A549 (cell line): Measurements from ENCODE around the gene GTF2A2. TPM values are rescaled to one million over a fixed set of nuclear protein-coding genes. Genes with fewer than 3 reads are reported as not detected.
A peak's percentile ranks its signal among the peaks of the same experiment; 100 is the strongest.

ENCODE experiments used
- ATAC-seq, 2 experiments: fragments of 200-7000 bp in 1 of 2; fragments of >200 bp in 1 of 2; cut with Nextera tagmentation in 1 of 2; cut with Tn5 transposase in 1 of 2; 3 replicates each; pipeline versions ENCODE4 v1.8.0 to v1.9.1; 2018 to 2020; ENCODE audit warnings: mild to moderate bottlenecking in 1 of 2, moderate library complexity in 1 of 2
- CTCF ChIA-PET: fragments of 300-600 bp; sonication (Branson Sonifier 250); formaldehyde crosslinking; extraction: SDS; loops from one replicate; lab custom pipeline; 2021; ENCODE audit warnings: antibody characterized with exemption, inconsistent platforms; lab: Yijun Ruan, JAX
- POLR2A ChIA-PET: fragments of 350-600 bp; formaldehyde crosslinking; extraction: SDS; loops from one replicate; lab custom pipeline; 2021; ENCODE audit warnings: antibody characterized with exemption, inconsistent platforms; lab: Yijun Ruan, JAX
- DNase-seq, 2 experiments: peaks; one replicate each; pipeline versions ENCODE4 v3.0.0 to v3.0.0-alpha.2; 2011 to 2016; ENCODE audit warnings: low read depth in 1 of 2, low spot score in 1 of 2
- FAIRE-seq: peaks from 2 replicates; lab custom pipeline; 2011; peaks lifted over from hg19 to GRCh38; lab: Jason Lieb, UNC
- H3K27ac ChIP-seq, 2 experiments: fragments of >200 bp; sonication (Bioruptor Twin); formaldehyde crosslinking; 3 replicates each; pipeline ENCODE4 v1.5.1; 2016 to 2017
- H3K4me1 ChIP-seq: fragments of >200 bp; sonication (Bioruptor Twin); formaldehyde crosslinking; 3 replicates; pipeline ENCODE4 v1.6.1; 2016
- H3K4me2 ChIP-seq: fragments of >200 bp; sonication (Bioruptor Twin); formaldehyde crosslinking; 3 replicates; pipeline ENCODE4 v1.6.1; 2016
- H3K4me3 ChIP-seq: fragments of >200 bp; sonication (Bioruptor Twin); formaldehyde crosslinking; 3 replicates; pipeline ENCODE4 v1.5.1; 2016
- H3K9me3 ChIP-seq: fragments of >200 bp; sonication (Bioruptor Twin); formaldehyde crosslinking; 3 replicates; pipeline ENCODE4 v1.6.1; 2016
- BHLHE40 ChIP-seq: IDR thresholded peaks from 2 replicates; pipeline ENCODE4 v1.6.1; 2012; ENCODE audit warnings: low read depth, low read length, inconsistent platforms
- CBX8 ChIP-seq: fragments of 200-600 bp; sonication (generic); IDR thresholded peaks from 2 replicates; pipeline ENCODE4 v1.6.1; 2016
- CHD2 ChIP-seq: fragments of 150-350 bp; IDR thresholded peaks from 2 replicates; pipeline ENCODE4 v1.6.1; 2014; ENCODE audit warnings: low read length; ENCODE audit not compliant: partially characterized antibody
- CHD4 ChIP-seq: fragments of 200-600 bp; sonication (generic); IDR thresholded peaks from 2 replicates; pipeline ENCODE4 v1.6.1; 2016; ENCODE audit warnings: antibody characterized with exemption, mild to moderate bottlenecking, borderline replicate concordance
- EHF ChIP-seq: fragments of 250-450 bp; sonication (Bioruptor Pico); IDR thresholded peaks from 2 replicates; pipeline ENCODE4 v1.5.0; 2020; ENCODE audit warnings: mild to moderate bottlenecking
- EP300 ChIP-seq, 2 experiments: fragments of >200 bp; sonication (Bioruptor Twin); formaldehyde crosslinking; IDR thresholded peaks; 2 replicates in 1 of 2; 3 replicates in 1 of 2; pipeline ENCODE4 v1.6.1; 2016 to 2017
- ESRRA ChIP-seq: fragments of 150-350 bp; IDR thresholded peaks from 2 replicates; pipeline ENCODE4 v1.6.1; 2014; ENCODE audit warnings: mild to moderate bottlenecking, low read length, borderline replicate concordance
- FOSB ChIP-seq: fragments of 250-450 bp; sonication (Bioruptor Pico); IDR thresholded peaks from 2 replicates; pipeline ENCODE4 v1.5.0; 2020; ENCODE audit warnings: mild to moderate bottlenecking, moderate library complexity
- FOXS1 ChIP-seq: fragments of 250-450 bp; sonication (Bioruptor Pico); IDR thresholded peaks from 2 replicates; pipeline ENCODE4 v1.5.0; 2020; ENCODE audit warnings: mild to moderate bottlenecking, moderate library complexity
- HDAC2 ChIP-seq: fragments of 200-600 bp; sonication (generic); IDR thresholded peaks from 2 replicates; pipeline ENCODE4 v1.6.1; 2016
- HOXB13 ChIP-seq: fragments of 250-450 bp; sonication (Bioruptor Pico); IDR thresholded peaks from 2 replicates; pipeline ENCODE4 v1.5.0; 2020; ENCODE audit warnings: low read depth, mild to moderate bottlenecking, moderate library complexity
- KDM1A ChIP-seq: fragments of 200-600 bp; sonication (generic); IDR thresholded peaks from 2 replicates; pipeline ENCODE4 v1.6.1; 2016; ENCODE audit warnings: low read depth, mild to moderate bottlenecking
- KDM5A ChIP-seq: fragments of 200-600 bp; sonication (generic); IDR thresholded peaks from 2 replicates; pipeline ENCODE4 v1.6.1; 2016; ENCODE audit warnings: antibody characterized with exemption, mild to moderate bottlenecking
- MAZ ChIP-seq: fragments of 150-350 bp; IDR thresholded peaks from 2 replicates; pipeline ENCODE4 v1.6.1; 2014; ENCODE audit warnings: antibody characterized with exemption, low read depth, low read length, borderline replicate concordance
- NFE2L2 ChIP-seq: fragments of 150-350 bp; conservative IDR thresholded peaks from 2 replicates; pipeline ENCODE4 v1.6.1; 2014; ENCODE audit warnings: low read length
- POLR2A ChIP-seq: IDR thresholded peaks from 2 replicates; pipeline ENCODE4 v1.6.1; 2012; ENCODE audit warnings: mild to moderate bottlenecking, low read length
- POLR2AphosphoS2 ChIP-seq: conservative IDR thresholded peaks from 2 replicates; pipeline ENCODE4 v1.6.1; 2012; ENCODE audit warnings: low read length, improper control_type of control experiment, inconsistent platforms
- RAD21 ChIP-seq, 2 experiments: fragments of >200 bp in 1 of 2; sonication (Bioruptor Twin) in 1 of 2; formaldehyde crosslinking in 1 of 2; IDR thresholded peaks in 1 of 2; conservative IDR thresholded peaks in 1 of 2; 2 replicates in 1 of 2; 3 replicates in 1 of 2; pipeline ENCODE4 v1.6.1; 2012 to 2018; ENCODE audit warnings: inconsistent platforms in 1 of 2
- RARB ChIP-seq: fragments of 250-450 bp; sonication (Bioruptor Pico); IDR thresholded peaks from 2 replicates; pipeline ENCODE4 v1.8.0; 2021; ENCODE audit warnings: mild to moderate bottlenecking, moderate library complexity
- RFX5 ChIP-seq: fragments of 450-650 bp; IDR thresholded peaks from 2 replicates; pipeline ENCODE4 v1.7.1; 2014; ENCODE audit warnings: antibody characterized with exemption, mild to moderate bottlenecking, moderate library complexity
- SMC3 ChIP-seq: fragments of >200 bp; sonication (Bioruptor Twin); formaldehyde crosslinking; IDR thresholded peaks from 3 replicates; pipeline ENCODE4 v1.6.1; 2018; ENCODE audit warnings: inconsistent platforms
- ZC3H11A ChIP-seq: fragments of 450-650 bp; IDR thresholded peaks from 2 replicates; pipeline ENCODE4 v1.6.1; 2014; ENCODE audit warnings: antibody characterized with exemption, mild to moderate bottlenecking
- ZFP36 ChIP-seq: fragments of 450-650 bp; IDR thresholded peaks from 2 replicates; pipeline ENCODE4 v1.6.1; 2014; ENCODE audit warnings: borderline replicate concordance; ENCODE audit not compliant: partially characterized antibody
- WGBS: methylation state at CpG from one replicate; pipeline ENCODE4 v1.1.6; 2017; ENCODE audit errors: missing lambda C conversion rate; 5-methylcytosine and 5-hydroxymethylcytosine counted together
- polyA plus RNA-seq, 4 experiments: library from polyadenylated mRNA; depleted of rRNA in 3 of 4; stranded (reverse); fragments of >200 nt; fragmentation: RNase III in 1 of 4; extraction: RNeasy Plus Mini Kit Qiagen cat#74134 plus additional on column Dnase treatment in 1 of 4; gene quantifications; 2 replicates in 3 of 4; 3 replicates in 1 of 4; pipeline ENCODE4 v1.2.3, GENCODE V29; 2011 to 2017
- TF ChIP-seq, protein P1 (sequence below): fragments of 450-650 bp; IDR thresholded peaks from 2 replicates; pipeline ENCODE4 v1.6.1; 2014; ENCODE audit warnings: antibody characterized with exemption
- TF ChIP-seq, protein P2 (sequence below): IDR thresholded peaks from 2 replicates; pipeline ENCODE4 v1.6.1; 2012; ENCODE audit warnings: low read depth, borderline replicate concordance

The GTF2A2 gene
- polyA plus RNA-seq, 2 of the 4 experiments (the other 2 are of a cell fraction), result 220 to 282 TPM

DNA sequence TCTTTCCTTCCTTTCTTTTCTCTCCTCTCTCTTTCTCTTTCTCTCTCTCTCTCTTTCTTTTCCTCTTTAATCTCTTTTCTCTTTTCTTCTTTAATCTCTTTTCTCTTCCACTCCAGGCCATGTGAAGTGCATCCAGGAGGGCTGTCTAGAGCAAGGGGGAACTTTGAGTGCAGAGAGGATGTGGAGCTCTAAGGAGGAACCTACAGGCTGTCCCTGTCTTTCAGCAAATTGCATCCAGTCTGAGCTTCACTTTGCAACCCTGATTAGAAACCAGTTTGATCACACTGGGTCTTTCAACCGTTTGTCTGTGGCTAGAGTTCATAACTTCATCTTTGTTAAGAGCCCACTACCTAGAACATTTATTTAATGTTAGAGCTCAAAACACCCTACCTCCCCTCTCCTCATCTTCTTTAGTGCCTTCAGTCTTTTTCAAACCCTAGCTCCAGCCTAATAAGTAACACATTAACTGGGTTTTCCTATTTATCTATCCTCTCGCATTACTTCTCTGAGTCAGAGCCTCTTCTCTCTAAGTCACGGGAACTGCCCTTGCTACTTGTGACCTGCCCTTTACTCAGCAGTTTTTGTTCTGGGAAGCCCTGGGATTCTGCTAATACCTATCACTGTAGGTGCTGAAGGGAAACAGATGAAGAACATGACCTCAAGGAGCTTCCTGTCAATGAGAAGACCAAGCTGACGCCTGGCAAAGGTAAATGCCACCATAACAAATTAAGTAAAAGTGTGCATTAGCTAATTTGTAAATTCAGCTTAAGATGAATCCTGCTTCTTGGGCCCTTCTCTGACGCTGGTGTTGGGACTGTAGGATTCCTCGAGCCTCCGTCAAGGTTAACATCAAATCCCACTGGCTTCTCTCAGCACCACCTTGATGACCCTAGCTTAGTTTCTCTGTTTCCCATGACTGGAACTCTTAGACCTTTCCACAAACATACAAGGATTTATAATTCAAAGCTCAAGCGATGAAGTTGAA, 45.7 kb downstream of the GTF2A2 start, which contains the start of gene GCNT3 (continued):
- TF ChIP-seq MAZ (no peak), NFE2L2 (peak; percentile 75), KDM1A (no peak), EHF (CRISPR knock-in tag) (no peak)

DNA sequence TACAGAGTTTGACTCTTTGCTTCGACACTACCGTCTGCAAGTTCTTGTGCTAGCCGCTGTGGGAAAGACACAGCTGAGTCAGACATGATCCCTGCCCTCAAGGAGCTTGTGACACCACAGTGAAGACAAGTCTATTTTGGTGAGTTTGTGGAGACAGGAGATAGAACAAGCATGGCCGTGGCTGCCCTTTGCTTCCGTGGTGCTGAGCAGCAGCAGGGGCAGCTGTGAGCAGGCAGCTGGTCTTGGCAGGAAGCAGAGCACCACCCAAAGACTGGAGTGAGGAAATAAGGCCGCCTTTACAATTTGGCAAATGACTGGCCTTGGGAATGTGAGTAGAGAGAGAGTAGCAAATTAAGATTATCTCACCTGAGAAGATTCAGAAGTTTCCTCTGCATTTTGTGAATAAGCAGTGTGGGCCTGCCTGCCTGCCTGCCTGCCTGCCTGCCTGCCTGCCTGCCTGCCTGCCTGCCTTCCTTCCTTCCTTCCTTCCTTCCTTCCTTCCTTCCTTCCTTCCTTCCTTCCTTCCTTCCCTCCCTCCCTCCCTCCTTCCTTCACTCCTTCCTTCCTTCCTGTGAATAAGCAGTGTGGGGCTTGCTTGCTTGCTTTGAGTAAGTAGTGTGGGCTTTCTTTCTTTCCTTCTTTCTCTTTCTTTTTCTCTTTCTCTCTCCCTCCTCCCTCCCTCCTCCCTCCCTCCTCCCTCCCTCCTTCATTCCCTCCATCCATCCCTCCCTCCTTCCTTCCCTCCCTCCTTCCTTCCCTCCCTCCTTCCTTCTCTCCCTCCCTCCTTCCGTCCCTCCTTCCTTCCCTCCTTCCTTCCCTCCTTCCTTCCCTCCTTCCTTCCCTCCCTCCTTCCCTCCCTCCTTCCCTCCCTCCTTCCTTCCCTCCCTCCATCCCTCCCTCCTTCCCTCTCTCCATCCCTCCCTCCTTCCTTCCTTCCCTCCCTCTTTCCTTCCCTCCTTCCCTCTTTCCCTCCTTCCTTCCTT, 47.3 kb downstream of the GTF2A2 start:
- WGBS, result 95% methylated on average over 6 of the region's 7 CpGs
- no peak for ATAC-seq

DNA sequence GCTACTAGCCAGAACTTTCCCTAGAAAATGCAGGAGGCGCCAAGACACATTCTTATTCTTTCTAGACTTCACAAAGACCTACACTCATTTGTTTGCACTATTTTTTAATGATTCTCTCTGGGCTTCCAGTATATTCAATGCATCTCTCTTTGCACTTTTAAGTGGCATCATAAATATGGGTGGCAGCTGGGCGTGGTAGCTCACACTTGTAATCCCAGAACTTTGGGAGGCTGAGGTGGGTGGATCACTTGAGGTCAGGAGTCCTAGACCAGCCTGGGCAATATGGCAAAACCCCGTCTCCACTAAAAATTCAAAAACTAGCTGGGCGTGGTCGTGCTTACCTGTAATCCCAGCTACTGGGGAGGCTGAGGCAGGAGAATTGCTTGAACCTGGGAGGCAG, 51.3 kb downstream of the GTF2A2 start:
- 90% methylated on average over 5 of the region's 5 CpGs for WGBS
- POLR2A ChIA-PET, result no interaction called here
- CTCF ChIA-PET, result interaction anchor here (0.6 to 4.6 kb wide), 7 partner anchors 11 to 1352 kb away, joined by 3 to 28 read pairs (median 5); no protein-coding TSS in a partner anchor

More for the DNA sequence above, 47.3 kb downstream of the GTF2A2 start:
- Histone ChIP-seq H3K9me3 (peaks cover 8% of the 10 kb centered on the region; the same call in 1 of the 3 replicates), H3K4me1 (peaks cover 24% of the 10 kb centered on the region), H3K27ac (peak overlapping the region; percentile 34 to 72; a peak in 4 of 6 replicates), H3K4me3 (no peak overlapping the region), H3K4me2 (no peak overlapping the region)
- TF ChIP-seq RARB (CRISPR knock-in tag) (no peak), KDM5A (no peak), BHLHE40 (no peak), HDAC2 (no peak), ZFP36 (peak; percentile 98), CBX8 (no peak)
- TF ChIP-seq, protein P1, sequence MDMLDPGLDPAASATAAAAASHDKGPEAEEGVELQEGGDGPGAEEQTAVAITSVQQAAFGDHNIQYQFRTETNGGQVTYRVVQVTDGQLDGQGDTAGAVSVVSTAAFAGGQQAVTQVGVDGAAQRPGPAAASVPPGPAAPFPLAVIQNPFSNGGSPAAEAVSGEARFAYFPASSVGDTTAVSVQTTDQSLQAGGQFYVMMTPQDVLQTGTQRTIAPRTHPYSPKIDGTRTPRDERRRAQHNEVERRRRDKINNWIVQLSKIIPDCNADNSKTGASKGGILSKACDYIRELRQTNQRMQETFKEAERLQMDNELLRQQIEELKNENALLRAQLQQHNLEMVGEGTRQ, result no peak
- FAIRE-seq (no peak), DNase-seq (peak in 1 of 2 experiments; percentile 49)
- POLR2A ChIA-PET, result interaction anchor here (1.2 kb wide), 1 partner anchor 16 kb away, joined by 4 read pairs; no protein-coding TSS in a partner anchor
- CTCF ChIA-PET, result interaction anchor here (0.6 to 1.7 kb wide), 5 partner anchors 11 to 231 kb away, joined by 3 to 6 read pairs (median 3); no protein-coding TSS in a partner anchor

DNA sequence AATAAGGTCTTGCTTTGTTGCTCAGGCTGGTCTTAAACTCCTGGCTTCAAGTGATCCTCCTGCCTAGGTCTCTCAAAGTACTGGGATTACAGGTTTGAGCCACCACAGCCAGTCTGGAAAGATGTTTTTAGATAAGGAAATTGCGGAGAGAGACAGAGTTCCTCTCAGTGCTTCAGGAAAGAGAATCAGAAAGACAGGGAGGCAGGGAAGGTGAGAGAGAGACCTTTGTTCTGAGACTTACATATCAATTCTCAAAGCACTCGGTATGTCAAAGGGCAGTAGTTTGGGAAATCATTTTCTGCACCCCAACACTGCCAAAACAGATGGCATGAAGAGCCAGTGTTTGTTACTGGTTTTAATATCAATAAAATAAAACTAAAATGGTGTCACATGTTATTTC, 58.9 kb downstream of the GTF2A2 start:
- Histone ChIP-seq H3K27ac (0 out of 6 replicates have a peak overlapping the region, but pooled peaks of 1 of the 2 experiments have one; percentile 2), H3K4me3 (no peak overlapping the region), H3K4me1 (peaks cover 35% of the 10 kb centered on the region), H3K4me2 (no peak overlapping the region), H3K9me3 (peaks cover 27% of the 10 kb centered on the region)
- ATAC-seq, result no peak
- FAIRE-seq, result no peak
- no peak for DNase-seq
- TF ChIP-seq FOXS1, result no peak
- TF ChIP-seq EP300 (IDR thresholded peaks at IDR 0.05), result no peak
- no peak for TF ChIP-seq FOSB (CRISPR knock-in tag)
- TF ChIP-seq, protein P2, sequence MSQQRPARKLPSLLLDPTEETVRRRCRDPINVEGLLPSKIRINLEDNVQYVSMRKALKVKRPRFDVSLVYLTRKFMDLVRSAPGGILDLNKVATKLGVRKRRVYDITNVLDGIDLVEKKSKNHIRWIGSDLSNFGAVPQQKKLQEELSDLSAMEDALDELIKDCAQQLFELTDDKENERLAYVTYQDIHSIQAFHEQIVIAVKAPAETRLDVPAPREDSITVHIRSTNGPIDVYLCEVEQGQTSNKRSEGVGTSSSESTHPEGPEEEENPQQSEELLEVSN, result no peak
- TF ChIP-seq POLR2AphosphoS2, result no peak
- no peak for TF ChIP-seq ZC3H11A
- no peak for TF ChIP-seq SMC3
- TF ChIP-seq RAD21 (conservative IDR thresholded peaks at IDR 0.05 in 1 of 2, IDR thresholded peaks at IDR 0.05 in 1 of 2), result no peak
- no peak for TF ChIP-seq CHD2
- no peak for TF ChIP-seq RFX5
- ChIA-PET CTCF (interaction anchor here (0.6 to 9.1 kb wide), 8 partner anchors 11 to 66 kb away, joined by 3 to 60 read pairs (median 4); partner anchors contain the start of gene GCNT3), POLR2A (no interaction called here)
- 92% methylated on average over 2 of the region's 2 CpGs for WGBS

More for the DNA sequence above, 51.3 kb downstream of the GTF2A2 start:
- ATAC-seq (no peak), FAIRE-seq (no peak), DNase-seq (no peak)
- no peak overlapping the region for H3K4me2 ChIP-seq
- no peak overlapping the region for H3K27ac ChIP-seq
- H3K9me3 ChIP-seq, result peaks cover 46% of the 10 kb centered on the region
- TF ChIP-seq KDM5A, result no peak
- no peak for TF ChIP-seq HOXB13 (CRISPR knock-in tag)
- no peak for TF ChIP-seq RARB (CRISPR knock-in tag)
- no peak for TF ChIP-seq ESRRA
- no peak for TF ChIP-seq CHD4
- TF ChIP-seq POLR2A, result no peak
- H3K4me3 ChIP-seq, result no peak overlapping the region
- no peaks in the 10 kb centered on the region for H3K4me1 ChIP-seq
